K562 (cell line): ENCODE data around the gene ATRAID. TPM values are rescaled to one million over a fixed set of nuclear protein-coding genes. Genes with fewer than 3 reads are reported as not detected.
A peak's percentile ranks its signal among the peaks of the same experiment; 100 is the strongest.

Experiments
- ATF6 ChIP-seq: sonication (generic); formaldehyde crosslinking; IDR thresholded peaks from 2 replicates; pipeline ENCODE4 v1.4.0; 2020; ENCODE audit warnings: mild to moderate bottlenecking, missing genetic modification reagents
- BRCA1 ChIP-seq, 2 experiments: fragments of 450-650 bp in 1 of 2; sonication (generic) in 1 of 2; formaldehyde crosslinking in 1 of 2; IDR thresholded peaks; 2 replicates each; pipeline versions ENCODE4 v1.5.0 to v1.6.1; 2017 to 2020; ENCODE audit warnings: mild to moderate bottlenecking in 1 of 2, missing genetic modification reagents in 1 of 2
- C11orf30 ChIP-seq: fragments of 450-650 bp; IDR thresholded peaks from 2 replicates; pipeline ENCODE4 v1.6.1; 2016; ENCODE audit warnings: low read depth, mild to moderate bottlenecking
- CHD1 ChIP-seq: fragments of 200-600 bp; sonication (generic); IDR thresholded peaks from one replicate; pipeline ENCODE4 v1.6.1; 2012; ENCODE audit warnings: mild to moderate bottlenecking, moderate library complexity, low read length, inconsistent platforms
- CREB1 ChIP-seq, 2 experiments: sonication (generic) in 1 of 2; formaldehyde crosslinking in 1 of 2; IDR thresholded peaks; 2 replicates each; pipeline versions ENCODE4 v1.6.1 to v1.8.0; 2012 to 2022; ENCODE audit warnings: inconsistent platforms in 1 of 2, mild to moderate bottlenecking in 1 of 2, missing genetic modification reagents in 1 of 2, moderate library complexity in 1 of 2
- ETV5 ChIP-seq: sonication (generic); formaldehyde crosslinking; IDR thresholded peaks from 2 replicates; pipeline ENCODE4 v1.4.0; 2020; ENCODE audit warnings: low read depth, mild to moderate bottlenecking, missing genetic modification reagents
- FIP1L1 ChIP-seq: fragments of 200-400 bp; formaldehyde crosslinking; IDR thresholded peaks from 2 replicates; pipeline ENCODE4 v1.6.1; 2018; ENCODE audit warnings: mild to moderate bottlenecking, low read depth, low read length; ENCODE audit not compliant: poor library complexity, severe bottlenecking
- FOXM1 ChIP-seq, 2 experiments: fragments of 450-650 bp in 1 of 2; sonication (generic) in 1 of 2; formaldehyde crosslinking in 1 of 2; IDR thresholded peaks; 2 replicates each; pipeline versions ENCODE4 v1.6.1 to v1.9.0; 2017 to 2022; ENCODE audit warnings: low read depth in 2 of 2, mild to moderate bottlenecking in 2 of 2, missing genetic modification reagents in 1 of 2, moderate library complexity in 1 of 2
- HDAC2 ChIP-seq: fragments of 450-650 bp; IDR thresholded peaks from 2 replicates; pipeline ENCODE4 v1.6.1; 2016; ENCODE audit warnings: mild to moderate bottlenecking
- HDAC8 ChIP-seq: fragments of 450-650 bp; IDR thresholded peaks from 2 replicates; pipeline ENCODE4 v1.6.1; 2016; ENCODE audit warnings: mild to moderate bottlenecking, missing genetic modification characterization, moderate library complexity, missing compliant biosample characterization
- MAX ChIP-seq: sonication (generic); formaldehyde crosslinking; IDR thresholded peaks from 2 replicates; pipeline ENCODE4 v1.9.0; 2022; ENCODE audit warnings: mild to moderate bottlenecking, missing genetic modification reagents
- MXI1 ChIP-seq: IDR thresholded peaks from 2 replicates; pipeline ENCODE4 v1.6.1; 2011; ENCODE audit warnings: low read depth, mild to moderate bottlenecking, improper control_type of control experiment, low read length
- RAD21 ChIP-seq, 2 experiments: fragments of 250-450 bp in 1 of 2; fragments of 450-650 bp in 1 of 2; sonication (Bioruptor Pico) in 1 of 2; formaldehyde crosslinking in 1 of 2; IDR thresholded peaks in 1 of 2; conservative IDR thresholded peaks in 1 of 2; 2 replicates each; pipeline versions ENCODE4 v1.4.0 to v1.8.0; 2020 to 2022; ENCODE audit warnings: mild to moderate bottlenecking in 2 of 2, moderate library complexity in 1 of 2
- RBFOX2 ChIP-seq: fragments of 200-400 bp; formaldehyde crosslinking; IDR thresholded peaks from 2 replicates; pipeline ENCODE4 v1.6.1; 2017; ENCODE audit warnings: low read depth, mild to moderate bottlenecking, low read length, moderate library complexity
- SUPT5H ChIP-seq: fragments of 450-650 bp; IDR thresholded peaks from 2 replicates; pipeline ENCODE4 v1.6.1; 2016
- TCF7 ChIP-seq: sonication (generic); IDR thresholded peaks from 2 replicates; pipeline ENCODE4 v1.6.1; 2016; ENCODE audit warnings: antibody characterized with exemption, borderline replicate concordance
- YY1 ChIP-seq, 3 experiments: IDR thresholded peaks; 2 replicates each; pipeline ENCODE4 v1.6.1; 2011; ENCODE audit warnings: low read length in 2 of 3, mild to moderate bottlenecking in 2 of 3, moderate library complexity in 2 of 3, borderline replicate concordance in 1 of 3, control low read depth in 1 of 3, low read depth in 1 of 3; ENCODE audit not compliant: insufficient read depth in 3 of 3, insufficient replicate concordance in 2 of 3, control insufficient read depth in 1 of 3, insufficient read length in 1 of 3; ENCODE audit errors: extremely low read depth in 1 of 3
- ZKSCAN1 ChIP-seq: fragments of 150-350 bp; IDR thresholded peaks from 2 replicates; pipeline ENCODE4 v1.6.1; 2016; ENCODE audit warnings: low read depth, low read length
- ZNF197 ChIP-seq: fragments of 200-800 bp; sonication (Bioruptor generic); IDR thresholded peaks from 2 replicates; pipeline ENCODE4 v1.6.1; 2016; ENCODE audit warnings: low read depth, missing genetic modification characterization, missing compliant biosample characterization
- ZNF639 ChIP-seq, 2 experiments: fragments of 200-800 bp in 1 of 2; sonication (Bioruptor generic) in 1 of 2; sonication (generic) in 1 of 2; formaldehyde crosslinking in 1 of 2; IDR thresholded peaks in 1 of 2; conservative IDR thresholded peaks in 1 of 2; 2 replicates each; pipeline versions ENCODE4 v1.5.0 to v1.6.1; 2016 to 2020; ENCODE audit warnings: missing compliant biosample characterization in 1 of 2, missing genetic modification characterization in 1 of 2, missing genetic modification reagents in 1 of 2
- polyA plus RNA-seq, 8 experiments: library from polyadenylated mRNA; depleted of rRNA in 4 of 8; stranded (reverse) in 5 of 8; unstranded in 3 of 8; fragments of >200 nt; fragmentation: Nextera tagmentation in 2 of 8; fragmentation: Illumina TruSeq in 1 of 8; extraction: Ambion mirVana in 2 of 8; extraction: Trizol in 1 of 8; gene quantifications; 2 replicates each; pipeline versions ENCODE4 v1.2.1 to v1.2.3, GENCODE V29; 2011 to 2014; ENCODE audit warnings: inconsistent platforms in 1 of 8, missing spikeins in 1 of 8
- total RNA-seq, 7 experiments: library from RNA; depleted of rRNA in 6 of 7; stranded (reverse); fragments of >200 nt in 6 of 7; fragmentation: Illumina TruSeq in 2 of 7; extraction: Trizol in 2 of 7; gene quantifications; 2 replicates each; pipeline versions ENCODE4 v1.2.1 to v1.2.3, GENCODE V29; 2011 to 2021; ENCODE audit warnings: low replicate concordance in 1 of 7

The ATRAID gene
- total and polyA plus RNA-seq, 9 of the 15 experiments (the other 6 are each of a cell fraction or from before 2014, with no cell fraction given) = 70.2 to 187 (median 108) TPM

GRCh38 chr2:27217173-27218121 is 5.6 kb downstream of the ATRAID start, which contains the start of gene CAD (continued):
- TF ChIP-seq HDAC8 (tag) (peak; percentile 65; the same call in 1 of the 2 replicates), CREB1 (IDR thresholded peaks at IDR 0.05) (peak; percentile 65), CREB1 (CRISPR knock-in tag; IDR thresholded peaks at IDR 0.05) (peak; percentile 72; the same call in 1 of the 2 replicates), BRCA1 (IDR thresholded peaks at IDR 0.05) (no peak), BRCA1 (CRISPR knock-in tag; IDR thresholded peaks at IDR 0.05) (no peak), ZKSCAN1 (peak; percentile 10; the same call in 1 of the 2 replicates), RBFOX2 (peak; percentile 95), RAD21 (CRISPR knock-in tag; conservative IDR thresholded peaks at IDR 0.05 in 1 of 2, IDR thresholded peaks at IDR 0.05 in 1 of 2) (no peak), ETV5 (peak; percentile 47; the same call in 1 of the 2 replicates), ATF6 (peak; percentile 76), SUPT5H (peak; percentile 86), TCF7 (peak; percentile 26; the same call in 1 of the 2 replicates), MXI1 (peak; percentile 95), ZNF197 (CRISPR knock-in tag) (no peak), HDAC2 (peak; percentile 93), ZNF639 (CRISPR knock-in tag; conservative IDR thresholded peaks at IDR 0.05 in 1 of 2, IDR thresholded peaks at IDR 0.05 in 1 of 2) (0 out of 4 replicates have a peak, but pooled peaks of 1 of the 2 experiments have one; percentile 43), YY1 (IDR thresholded peaks at IDR 0.05; ENCODE audit: borderline replicate concordance in 1 of 3, control insufficient read depth in 1 of 3, extremely low read depth in 1 of 3, insufficient read depth in 3 of 3, insufficient read length in 1 of 3, insufficient replicate concordance in 2 of 3, low read depth in 1 of 3, low read length in 2 of 3) (peak in 2 of 3 experiments; percentile 19 to 48), CHD1 (peak; percentile 82), MAX (CRISPR knock-in tag) (peak; percentile 99), C11orf30 (peak; percentile 16; the same call in 1 of the 2 replicates), FOXM1 (IDR thresholded peaks at IDR 0.05; ENCODE audit: low read depth) (no peak), FOXM1 (CRISPR knock-in tag; IDR thresholded peaks at IDR 0.05; ENCODE audit: low read depth) (peak; percentile 93), FIP1L1 (peak; percentile 76)
